Heart left ventricle (tissue), 16 donors: ENCODE results near the gene CLEC2L. TPM values are rescaled to one million over a fixed set of nuclear protein-coding genes. Genes with fewer than 3 reads are reported as not detected.

Experiments used
- ATAC-seq, 4 donors: fragments of 200-7000 bp; cut with Tn5 transposase; one replicate each; pipeline ENCODE4 v1.9.1; 2020 to 2022; ENCODE audit warnings: moderate library complexity in 4 of 4, mild to moderate bottlenecking in 3 of 4, moderate number of reproducible peaks in 1 of 4
- DNase-seq, 5 donors: peaks; one replicate each; pipeline ENCODE4 v3.0.0-alpha.2; 2020
- H3K27ac ChIP-seq, 12 donors: fragments of 200-600 bp; sonication (generic) in 4 of 12; one replicate each; pipeline versions ENCODE4 v1.5.0 to v1.8.0; 2016 to 2022; ENCODE audit warnings: mild to moderate bottlenecking in 2 of 12
- H3K27me3 ChIP-seq, 9 donors: fragments of 200-600 bp; sonication (generic) in 2 of 9; one replicate each; pipeline versions ENCODE4 v1.5.1 to v1.8.0; 2016 to 2022; ENCODE audit warnings: mild to moderate bottlenecking in 3 of 9
- H3K36me3 ChIP-seq, 9 donors: fragments of 200-600 bp; sonication (generic) in 2 of 9; one replicate each; pipeline versions ENCODE4 v1.5.0 to v1.8.0; 2018 to 2022; ENCODE audit warnings: mild to moderate bottlenecking in 2 of 9
- H3K4me1 ChIP-seq, 12 donors: fragments of 200-600 bp; sonication (generic) in 4 of 12; one replicate each; pipeline versions ENCODE4 v1.5.0 to v1.8.0; 2016 to 2022; ENCODE audit warnings: mild to moderate bottlenecking in 3 of 12
- H3K4me3 ChIP-seq, 12 donors: fragments of 200-600 bp; sonication (generic) in 4 of 12; one replicate each; pipeline versions ENCODE4 v1.5.0 to v1.8.0; 2017 to 2022; ENCODE audit warnings: mild to moderate bottlenecking in 9 of 12, moderate library complexity in 4 of 12
- H3K9me3 ChIP-seq, 12 donors: fragments of 200-600 bp; sonication (generic) in 4 of 12; one replicate each; pipeline versions ENCODE4 v1.5.0 to v1.8.0; 2016 to 2022; ENCODE audit warnings: mild to moderate bottlenecking in 1 of 12
- POLR2A ChIP-seq, 2 donors: fragments of 450-650 bp; IDR thresholded peaks; one replicate each; pipeline ENCODE4 v1.6.1; 2017; ENCODE audit warnings: antibody characterized with exemption in 2 of 2, mild to moderate bottlenecking in 2 of 2, moderate library complexity in 2 of 2
- WGBS, 4 donors: extraction: QIAGEN DNeasy Blood & Tissue Kit in 2 of 4; methylation state at CpG; one replicate each; pipeline versions ENCODE4 v1.1.5 to v1.1.7; 2013 to 2018; 5-methylcytosine and 5-hydroxymethylcytosine counted together
- intact Hi-C, 10 donors: fragments of 100-400 bp; cut with DNase I; formaldehyde crosslinking; loops; one replicate each; pipeline versions ENCODE4 v1.11.1 to v1.14.2; 2022
- polyA plus RNA-seq, 2 donors: library from polyadenylated mRNA; stranded (reverse); fragments of 200-250 nt; gene quantifications; one replicate each; pipeline ENCODE4 v1.2.3, GENCODE V29; 2013
- total RNA-seq, 9 donors: library from RNA; depleted of rRNA in 2 of 9; stranded (reverse); fragments of >200 nt in 2 of 9; fragmentation: NEBNext Ultra II Directional in 3 of 9; extraction: Animal tissue kit (Norgen Biotek cat#: 25700) in 3 of 9; gene quantifications; one replicate each; pipeline versions ENCODE4 v1.1.0 to v1.2.4, GENCODE V29; 2016 to 2023
- TF ChIP-seq, protein P1 (sequence below), 12 donors: fragments of 200-600 bp; sonication (generic) in 4 of 12; IDR thresholded peaks; one replicate each; pipeline versions ENCODE4 v1.5.0 to v1.8.0; 2018 to 2022; ENCODE audit warnings: antibody characterized with exemption in 12 of 12, mild to moderate bottlenecking in 5 of 12
- donor health status: ischemic (EF 13 %, LVEDD 7.1; RV severe dilation, severe dysfunction).
- donor health status: healthy with polysubstance abuse.
- donor health status: DM: no; HTN: yes; CAD: no.
- donor health status: DM: no; HTN: no; CAD: no.
- donor health status: ischemic (EF 25% LVEDD 6.9; RV normal size, moderate dysfunction).
- donor health status: ischemic (EF 25% LVEDD 5.7; RV mildly dilated, moderate dysfunction).
- donor health status: healthy.
- donor health status: DM: yes; HTN: yes; CAD: no.
- donor health status: ischemic (EF 35%, LVEDD 5.7; RV mildly dilated, moderate dysfunction).
- donor health status: nonischemic (EF 11% LVEDD 7.7; RV severe dilation, severe dysfunction).
- donor health status: DM: yes; HTN: yes; CAD: no.
- donor health status: PGD.
- donor health status: ischemic (EF 29% LVEDD 5.4; RV normal size, mild dysfunction).
- donor health status: nonischemic (EF 23%, LVEDD 6.1; RV moderate dilation, normal function).

CLEC2L gene
- total and polyA plus RNA-seq, 11 donors, result 0.18 to 0.36 TPM; not detected in 9

DNA sequence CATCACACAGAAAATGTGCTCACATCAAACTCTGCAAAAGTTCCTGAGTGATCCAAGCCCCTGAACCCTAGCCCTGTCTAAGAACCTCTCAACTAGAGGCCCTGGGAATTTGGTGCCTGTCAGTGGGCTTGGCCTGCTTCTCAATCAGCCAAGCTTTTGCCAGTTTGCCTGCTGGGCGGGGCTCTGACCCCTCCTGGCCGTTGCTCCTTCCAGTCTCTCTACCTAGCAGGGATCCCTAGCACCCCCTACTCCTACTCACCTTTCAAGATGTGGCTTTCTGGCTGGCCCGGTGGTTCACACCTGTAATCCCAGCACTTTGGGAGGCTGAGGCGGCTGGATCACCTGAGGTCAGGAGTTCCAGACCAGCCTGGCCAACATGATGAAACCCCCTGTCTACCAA, 42.1 kb upstream of the CLEC2L start:
- no peak for ATAC-seq
- WGBS, 4 donors, result 68 to 82% (median 74%) methylated on average over 4 of the region's 4 CpGs

DNA sequence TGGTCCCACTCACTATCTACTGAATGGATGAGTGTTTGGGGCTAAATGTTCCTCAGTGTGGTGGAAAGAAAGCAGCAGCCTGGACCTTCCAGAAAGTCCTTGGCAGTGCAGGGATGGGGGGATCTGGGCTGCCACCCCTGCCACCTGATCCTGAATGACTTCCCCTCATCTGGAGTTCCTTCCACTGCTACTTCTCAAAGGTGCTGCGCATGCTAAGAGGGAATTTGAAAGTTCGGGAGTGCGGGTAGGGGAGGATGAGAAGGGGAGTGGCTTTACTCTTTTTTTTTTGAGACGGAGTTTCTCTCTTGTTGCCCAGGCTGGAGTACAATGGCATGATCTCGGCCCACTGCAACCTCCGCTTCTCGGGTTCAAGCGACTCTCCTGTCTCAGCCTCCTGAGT, 41.4 kb upstream of the CLEC2L start:
- WGBS, 4 donors, result 55 to 70% (median 60%) methylated on average over 8 of the region's 8 CpGs
- ATAC-seq (no peak), DNase-seq (no peak)
- Histone ChIP-seq H3K4me1 (peaks cover 6 to 18% (median 12%) of the 10 kb centered on the region in 12 donors), H3K9me3 (no peaks in the 10 kb centered on the region), H3K4me3 (peak overlapping the region in 1 of 12 donors; percentile 17), H3K36me3 (no peaks in the 10 kb centered on the region), H3K27me3 (peaks cover 17 to 65% (median 33%) of the 10 kb centered on the region in 9 donors), H3K27ac (no peak overlapping the region)
- TF ChIP-seq POLR2A (IDR thresholded peaks at IDR 0.05), result no peak
- TF ChIP-seq, protein P1, sequence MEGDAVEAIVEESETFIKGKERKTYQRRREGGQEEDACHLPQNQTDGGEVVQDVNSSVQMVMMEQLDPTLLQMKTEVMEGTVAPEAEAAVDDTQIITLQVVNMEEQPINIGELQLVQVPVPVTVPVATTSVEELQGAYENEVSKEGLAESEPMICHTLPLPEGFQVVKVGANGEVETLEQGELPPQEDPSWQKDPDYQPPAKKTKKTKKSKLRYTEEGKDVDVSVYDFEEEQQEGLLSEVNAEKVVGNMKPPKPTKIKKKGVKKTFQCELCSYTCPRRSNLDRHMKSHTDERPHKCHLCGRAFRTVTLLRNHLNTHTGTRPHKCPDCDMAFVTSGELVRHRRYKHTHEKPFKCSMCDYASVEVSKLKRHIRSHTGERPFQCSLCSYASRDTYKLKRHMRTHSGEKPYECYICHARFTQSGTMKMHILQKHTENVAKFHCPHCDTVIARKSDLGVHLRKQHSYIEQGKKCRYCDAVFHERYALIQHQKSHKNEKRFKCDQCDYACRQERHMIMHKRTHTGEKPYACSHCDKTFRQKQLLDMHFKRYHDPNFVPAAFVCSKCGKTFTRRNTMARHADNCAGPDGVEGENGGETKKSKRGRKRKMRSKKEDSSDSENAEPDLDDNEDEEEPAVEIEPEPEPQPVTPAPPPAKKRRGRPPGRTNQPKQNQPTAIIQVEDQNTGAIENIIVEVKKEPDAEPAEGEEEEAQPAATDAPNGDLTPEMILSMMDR (IDR thresholded peaks at IDR 0.05), result no peak
- intact Hi-C loops, result no loop called here

More for the DNA sequence above, 42.1 kb upstream of the CLEC2L start:
- Histone ChIP-seq H3K27ac (no peak overlapping the region), H3K27me3 (peaks cover 17 to 65% (median 33%) of the 10 kb centered on the region in 9 donors), H3K36me3 (no peaks in the 10 kb centered on the region), H3K4me1 (peaks cover 6 to 18% (median 12%) of the 10 kb centered on the region in 12 donors), H3K9me3 (no peaks in the 10 kb centered on the region), H3K4me3 (no peak overlapping the region)
- TF ChIP-seq, protein P1 (IDR thresholded peaks at IDR 0.05), result no peak
- TF ChIP-seq POLR2A (IDR thresholded peaks at IDR 0.05), result no peak
- DNase-seq, result no peak
- intact Hi-C loops, result no loop called here

DNA sequence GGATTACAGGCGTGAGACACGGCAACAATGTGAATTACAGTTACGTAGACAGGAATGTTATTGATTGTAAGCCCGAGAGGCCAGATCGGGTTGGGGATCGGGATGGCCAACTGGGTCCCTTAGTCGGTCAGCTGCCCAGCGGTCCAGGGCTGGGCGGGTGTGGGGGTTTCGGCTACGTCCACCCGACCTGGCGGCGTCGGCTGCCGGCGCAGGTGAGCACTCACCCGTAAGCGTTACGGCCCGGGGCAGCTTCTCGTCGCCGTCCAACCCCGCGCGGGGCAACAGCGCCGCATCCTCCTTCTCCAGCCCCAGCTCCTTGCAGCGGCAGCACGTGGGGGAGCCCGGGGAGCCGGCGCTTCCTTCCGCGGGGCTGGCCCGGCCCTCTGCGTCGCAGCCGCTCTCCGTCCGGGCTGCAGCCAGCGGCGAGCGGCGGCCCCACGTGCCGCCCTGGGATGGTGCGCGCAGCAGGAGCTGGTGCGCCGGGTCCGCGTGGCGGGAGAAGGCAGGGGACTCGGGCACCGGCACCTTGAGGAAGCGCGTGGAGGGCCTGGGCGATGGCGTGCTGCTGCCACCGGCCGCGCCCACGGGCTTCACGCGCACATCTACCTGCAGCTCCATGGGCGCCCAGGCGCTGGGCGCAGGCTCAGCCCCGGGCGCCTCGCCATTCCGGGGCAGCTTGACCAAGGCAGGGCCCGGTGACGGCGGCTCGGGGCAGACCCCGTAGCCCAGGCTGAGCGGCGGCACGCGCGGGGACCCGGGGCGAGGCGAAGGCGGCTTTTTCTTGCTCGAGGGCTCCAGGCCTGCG, 40.6 kb upstream of the CLEC2L start:
- ATAC-seq, result peak in 2 of 4 donors; percentile 45 to 68
- peak overlapping the region in 11 of 12 donors; percentile 1 to 55 (median 36) for H3K4me3 ChIP-seq
- TF ChIP-seq POLR2A (IDR thresholded peaks at IDR 0.05), result no peak
- TF ChIP-seq, protein P1 (IDR thresholded peaks at IDR 0.05), result no peak
- WGBS, 4 donors, result 2 to 5% (median 3%) methylated on average over 24 to 90 of the region's 90 CpGs
- intact Hi-C loops, result no loop called here
- H3K27ac ChIP-seq, result no peak overlapping the region
- DNase-seq, result no peak
- no peaks in the 10 kb centered on the region for H3K9me3 ChIP-seq
- H3K36me3 ChIP-seq, result no peaks in the 10 kb centered on the region
- H3K4me1 ChIP-seq, result peaks cover 6 to 18% (median 12%) of the 10 kb centered on the region in 12 donors
- H3K27me3 ChIP-seq, result peaks cover 17 to 66% (median 33%) of the 10 kb centered on the region in 9 donors

DNA sequence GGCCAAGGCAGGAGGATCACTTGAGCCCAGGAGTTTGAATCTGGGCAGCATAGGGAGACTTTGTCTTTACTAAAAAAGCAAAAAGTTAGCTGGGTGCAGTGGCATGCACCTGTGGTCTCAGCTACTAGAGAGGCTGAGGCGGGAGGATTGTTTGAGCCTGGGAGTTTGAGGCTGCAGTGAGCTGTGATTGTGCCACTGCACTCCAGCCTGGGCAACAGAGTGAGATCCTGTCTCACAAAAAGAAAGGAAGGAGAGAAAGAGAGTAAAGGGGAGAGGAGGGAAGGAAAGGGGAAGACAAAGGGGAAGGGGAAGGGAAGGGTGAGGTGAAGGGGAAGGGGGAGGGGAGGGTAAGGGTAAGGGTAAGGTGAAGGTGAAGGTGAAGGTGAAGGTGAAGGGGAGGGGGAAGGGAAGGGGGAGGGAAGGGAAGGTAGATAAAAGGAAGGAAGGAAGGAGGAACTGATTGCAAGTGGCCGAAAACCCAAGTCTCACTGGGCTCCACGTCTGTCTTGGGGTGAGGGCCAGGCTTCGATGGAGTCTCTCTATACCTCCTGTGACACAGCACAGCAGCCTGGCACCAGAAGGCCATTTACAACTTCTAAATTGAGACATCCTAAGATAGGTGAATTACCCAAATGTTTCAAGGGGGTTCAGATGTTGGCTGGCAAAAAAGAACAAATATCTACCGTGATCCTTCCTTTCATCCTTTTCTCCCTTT, 36.0 kb upstream of the CLEC2L start:
- H3K9me3 ChIP-seq, result peaks cover 0 to 13% (median 9%) of the 10 kb centered on the region in 12 donors
- WGBS, 4 donors, result 69 to 81% (median 76%) methylated on average over 5 of the region's 5 CpGs
- H3K27me3 ChIP-seq, result peaks cover 14 to 48% (median 17%) of the 10 kb centered on the region in 9 donors
- TF ChIP-seq, protein P1 (IDR thresholded peaks at IDR 0.05), result no peak
- TF ChIP-seq POLR2A (IDR thresholded peaks at IDR 0.05), result no peak
- ATAC-seq, result no peak
- no peak overlapping the region for H3K4me3 ChIP-seq
- peaks cover 6 to 16% (median 12%) of the 10 kb centered on the region in 12 donors for H3K4me1 ChIP-seq
- H3K36me3 ChIP-seq, result no peaks in the 10 kb centered on the region
- no peak overlapping the region for H3K27ac ChIP-seq
- intact Hi-C loops, result no loop called here
- DNase-seq, result no peak
